Endothelial cell of umbilical vein (primary cell): ENCODE measurements around the gene SMS.

Experiments used
- CTCF ChIP-seq, 2 donors: IDR thresholded peaks; 1 replicate in 1 of 2; 2 replicates in 1 of 2; pipeline ENCODE4 v1.5.1; 2011; ENCODE audit warnings: low read length in 2 of 2, mild to moderate bottlenecking in 2 of 2, moderate library complexity in 2 of 2, control low read depth in 1 of 2, inconsistent platforms in 1 of 2, low read depth in 1 of 2; ENCODE audit not compliant: insufficient read depth in 1 of 2; ENCODE audit errors: extremely low read depth in 1 of 2
- EZH2 ChIP-seq: IDR thresholded peaks from 2 replicates; pipeline ENCODE4 v1.6.1; 2012; ENCODE audit warnings: borderline replicate concordance, low read depth, mild to moderate bottlenecking, moderate library complexity, low read length, inconsistent platforms; ENCODE audit not compliant: severe bottlenecking
- FOS ChIP-seq: IDR thresholded peaks from 2 replicates; pipeline ENCODE4 v1.6.1; 2011; ENCODE audit warnings: mild to moderate bottlenecking, low read length, moderate library complexity, borderline replicate concordance; ENCODE audit not compliant: insufficient read depth
- MAX ChIP-seq: IDR thresholded peaks from 2 replicates; pipeline ENCODE4 v1.6.1; 2011; ENCODE audit not compliant: insufficient read depth, insufficient read length
- POLR2A ChIP-seq: IDR thresholded peaks from 2 replicates; pipeline ENCODE4 v1.6.1; 2012; ENCODE audit warnings: low read depth, mild to moderate bottlenecking, control low read depth, low read length
- POLR2AphosphoS5 ChIP-seq: IDR thresholded peaks from 2 replicates; pipeline ENCODE4 v1.6.1; 2012; ENCODE audit warnings: low read depth, mild to moderate bottlenecking, control low read depth, low read length, moderate library complexity; ENCODE audit not compliant: insufficient read depth

GRCh38 chrX:22037225-22037624 is 96.7 kb downstream of the SMS start:
- TF ChIP-seq MAX: no peak
- no peak for TF ChIP-seq CTCF (IDR thresholded peaks at IDR 0.05; ENCODE audit: extremely low read depth in 1 of 2, insufficient read depth in 1 of 2, low read depth in 1 of 2, low read length in 2 of 2)
- no peak for TF ChIP-seq POLR2A
- no peak for TF ChIP-seq EZH2
- no peak for TF ChIP-seq POLR2AphosphoS5
- TF ChIP-seq FOS: no peak
